HepG2 (cell line): Measurements from ENCODE around the gene AFF4. TPM values are rescaled to one million over a fixed set of nuclear protein-coding genes. Genes with fewer than 3 reads are reported as not detected.

Experiments used
- CBX5 ChIP-seq: sonication (generic); formaldehyde crosslinking; IDR thresholded peaks from 2 replicates; pipeline ENCODE4 v1.4.0; 2020; ENCODE audit warnings: missing genetic modification reagents, borderline replicate concordance
- HOXA3 ChIP-seq: sonication (generic); formaldehyde crosslinking; IDR thresholded peaks from 2 replicates; pipeline ENCODE4 v1.5.0; 2020; ENCODE audit warnings: missing genetic modification reagents
- NR2F2 ChIP-seq: IDR thresholded peaks from 2 replicates; pipeline ENCODE4 v1.6.1; 2012; ENCODE audit warnings: low read depth, inconsistent platforms, borderline replicate concordance
- PRMT3 ChIP-seq: sonication (generic); formaldehyde crosslinking; IDR thresholded peaks from 2 replicates; pipeline ENCODE4 v1.8.1; 2022; ENCODE audit warnings: low read depth, mild to moderate bottlenecking, moderate library complexity, missing genetic modification reagents, borderline replicate concordance
- REPIN1 ChIP-seq: sonication (generic); formaldehyde crosslinking; IDR thresholded peaks from 2 replicates; pipeline ENCODE4 v1.8.0; 2022; ENCODE audit warnings: missing genetic modification reagents, low read depth, mild to moderate bottlenecking, borderline replicate concordance
- RORA ChIP-seq: sonication (generic); formaldehyde crosslinking; IDR thresholded peaks from 2 replicates; pipeline ENCODE4 v1.5.0; 2020; ENCODE audit warnings: mild to moderate bottlenecking, missing genetic modification reagents, moderate library complexity
- SCMH1 ChIP-seq: sonication (generic); formaldehyde crosslinking; IDR thresholded peaks from 2 replicates; pipeline ENCODE4 v1.9.0; 2021; ENCODE audit warnings: missing genetic modification reagents, mild to moderate bottlenecking, borderline replicate concordance
- THAP7 ChIP-seq: sonication (generic); formaldehyde crosslinking; IDR thresholded peaks from 2 replicates; pipeline ENCODE4 v1.8.1; 2023; ENCODE audit warnings: mild to moderate bottlenecking, missing genetic modification reagents
- THRA ChIP-seq: sonication (generic); formaldehyde crosslinking; IDR thresholded peaks from 2 replicates; pipeline ENCODE4 v1.4.0; 2020; ENCODE audit warnings: missing genetic modification reagents, borderline replicate concordance
- ZFP36L2 ChIP-seq: sonication (generic); formaldehyde crosslinking; IDR thresholded peaks from 2 replicates; pipeline ENCODE4 v1.4.0; 2020; ENCODE audit warnings: missing genetic modification reagents
- ZFP41 ChIP-seq: sonication (generic); formaldehyde crosslinking; IDR thresholded peaks from 2 replicates; pipeline ENCODE4 v1.4.0; 2020; ENCODE audit warnings: mild to moderate bottlenecking, missing genetic modification reagents, borderline replicate concordance
- ZNF337 ChIP-seq: sonication (generic); formaldehyde crosslinking; IDR thresholded peaks from 2 replicates; pipeline ENCODE4 v1.5.1; 2020; ENCODE audit warnings: missing genetic modification reagents, low read depth, mild to moderate bottlenecking, borderline replicate concordance
- ZNF343 ChIP-seq: sonication (generic); formaldehyde crosslinking; IDR thresholded peaks from 2 replicates; pipeline ENCODE4 v1.4.0; 2020; ENCODE audit warnings: mild to moderate bottlenecking, missing genetic modification reagents
- ZNF552 ChIP-seq: sonication (generic); formaldehyde crosslinking; IDR thresholded peaks from 2 replicates; pipeline ENCODE4 v1.9.0; 2022; ENCODE audit warnings: missing genetic modification reagents, mild to moderate bottlenecking, borderline replicate concordance
- ZNF678 ChIP-seq: sonication (generic); formaldehyde crosslinking; IDR thresholded peaks from 2 replicates; pipeline ENCODE4 v1.4.0; 2020; ENCODE audit warnings: mild to moderate bottlenecking, missing genetic modification reagents
- polyA plus RNA-seq, 8 experiments: library from polyadenylated mRNA; depleted of rRNA in 3 of 8; stranded (reverse) in 7 of 8; unstranded in 1 of 8; fragments of >200 nt; fragmentation: Illumina TruSeq in 4 of 8; extraction: Trizol in 4 of 8; gene quantifications; 2 replicates each; pipeline versions ENCODE4 v1.2.1 to v1.2.3, GENCODE V29; 2011 to 2016; ENCODE audit warnings: low read depth in 4 of 8, missing spikeins in 1 of 8, mixed read lengths in 1 of 8; ENCODE audit not compliant: insufficient read depth in 1 of 8
- total RNA-seq, 5 experiments: library from RNA; depleted of rRNA; stranded (reverse); fragments of >200 nt; fragmentation: Illumina TruSeq; extraction: Trizol; gene quantifications; 2 replicates each; pipeline ENCODE4 v1.2.3, GENCODE V29; 2016; ENCODE audit warnings: low read depth in 1 of 5
- TF ChIP-seq, protein P1 (sequence below): sonication (generic); formaldehyde crosslinking; IDR thresholded peaks from 2 replicates; pipeline ENCODE4 v1.4.0; 2020; ENCODE audit warnings: missing genetic modification reagents
- TF ChIP-seq, protein P2 (sequence below): sonication (generic); formaldehyde crosslinking; conservative IDR thresholded peaks from 2 replicates; pipeline ENCODE4 v1.5.0; 2020; ENCODE audit warnings: missing genetic modification reagents
- TF ChIP-seq, protein P3 (sequence below): sonication (generic); formaldehyde crosslinking; IDR thresholded peaks from 2 replicates; pipeline ENCODE4 v1.4.0; 2020; ENCODE audit warnings: mild to moderate bottlenecking, low read depth, missing genetic modification reagents
- TF ChIP-seq, protein P4 (sequence below): sonication (generic); formaldehyde crosslinking; IDR thresholded peaks from 2 replicates; pipeline ENCODE4 v1.9.0; 2021; ENCODE audit warnings: missing genetic modification reagents, mild to moderate bottlenecking, borderline replicate concordance

Gene AFF4
- total and polyA plus RNA-seq, 2 of the 13 experiments (the other 11 are each of a cell fraction or from before 2014, with no cell fraction given) = 22.1 to 25.5 TPM

GRCh38 chr5:132838516-132839282 lies 124.7 kb downstream of the AFF4 start (continued):
- TF ChIP-seq ZFP36L2 (CRISPR knock-in tag) = no peak
- no peak for TF ChIP-seq NR2F2
- no peak for TF ChIP-seq PRMT3 (CRISPR knock-in tag)
- no peak for TF ChIP-seq THRA (CRISPR knock-in tag)
- TF ChIP-seq HOXA3 = peak; percentile 38; the same call in 1 of the 2 replicates
- TF ChIP-seq, protein P1, sequence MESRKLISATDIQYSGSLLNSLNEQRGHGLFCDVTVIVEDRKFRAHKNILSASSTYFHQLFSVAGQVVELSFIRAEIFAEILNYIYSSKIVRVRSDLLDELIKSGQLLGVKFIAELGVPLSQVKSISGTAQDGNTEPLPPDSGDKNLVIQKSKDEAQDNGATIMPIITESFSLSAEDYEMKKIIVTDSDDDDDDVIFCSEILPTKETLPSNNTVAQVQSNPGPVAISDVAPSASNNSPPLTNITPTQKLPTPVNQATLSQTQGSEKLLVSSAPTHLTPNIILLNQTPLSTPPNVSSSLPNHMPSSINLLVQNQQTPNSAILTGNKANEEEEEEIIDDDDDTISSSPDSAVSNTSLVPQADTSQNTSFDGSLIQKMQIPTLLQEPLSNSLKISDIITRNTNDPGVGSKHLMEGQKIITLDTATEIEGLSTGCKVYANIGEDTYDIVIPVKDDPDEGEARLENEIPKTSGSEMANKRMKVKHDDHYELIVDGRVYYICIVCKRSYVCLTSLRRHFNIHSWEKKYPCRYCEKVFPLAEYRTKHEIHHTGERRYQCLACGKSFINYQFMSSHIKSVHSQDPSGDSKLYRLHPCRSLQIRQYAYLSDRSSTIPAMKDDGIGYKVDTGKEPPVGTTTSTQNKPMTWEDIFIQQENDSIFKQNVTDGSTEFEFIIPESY (CRISPR knock-in tag) = no peak
- TF ChIP-seq REPIN1 = peak; percentile 48
- TF ChIP-seq ZFP41 (CRISPR knock-in tag) = no peak
- no peak for TF ChIP-seq ZNF552 (CRISPR knock-in tag)
- TF ChIP-seq, protein P2, sequence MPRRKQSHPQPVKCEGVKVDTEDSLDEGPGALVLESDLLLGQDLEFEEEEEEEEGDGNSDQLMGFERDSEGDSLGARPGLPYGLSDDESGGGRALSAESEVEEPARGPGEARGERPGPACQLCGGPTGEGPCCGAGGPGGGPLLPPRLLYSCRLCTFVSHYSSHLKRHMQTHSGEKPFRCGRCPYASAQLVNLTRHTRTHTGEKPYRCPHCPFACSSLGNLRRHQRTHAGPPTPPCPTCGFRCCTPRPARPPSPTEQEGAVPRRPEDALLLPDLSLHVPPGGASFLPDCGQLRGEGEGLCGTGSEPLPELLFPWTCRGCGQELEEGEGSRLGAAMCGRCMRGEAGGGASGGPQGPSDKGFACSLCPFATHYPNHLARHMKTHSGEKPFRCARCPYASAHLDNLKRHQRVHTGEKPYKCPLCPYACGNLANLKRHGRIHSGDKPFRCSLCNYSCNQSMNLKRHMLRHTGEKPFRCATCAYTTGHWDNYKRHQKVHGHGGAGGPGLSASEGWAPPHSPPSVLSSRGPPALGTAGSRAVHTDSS (CRISPR knock-in tag) = no peak
- TF ChIP-seq, protein P3, sequence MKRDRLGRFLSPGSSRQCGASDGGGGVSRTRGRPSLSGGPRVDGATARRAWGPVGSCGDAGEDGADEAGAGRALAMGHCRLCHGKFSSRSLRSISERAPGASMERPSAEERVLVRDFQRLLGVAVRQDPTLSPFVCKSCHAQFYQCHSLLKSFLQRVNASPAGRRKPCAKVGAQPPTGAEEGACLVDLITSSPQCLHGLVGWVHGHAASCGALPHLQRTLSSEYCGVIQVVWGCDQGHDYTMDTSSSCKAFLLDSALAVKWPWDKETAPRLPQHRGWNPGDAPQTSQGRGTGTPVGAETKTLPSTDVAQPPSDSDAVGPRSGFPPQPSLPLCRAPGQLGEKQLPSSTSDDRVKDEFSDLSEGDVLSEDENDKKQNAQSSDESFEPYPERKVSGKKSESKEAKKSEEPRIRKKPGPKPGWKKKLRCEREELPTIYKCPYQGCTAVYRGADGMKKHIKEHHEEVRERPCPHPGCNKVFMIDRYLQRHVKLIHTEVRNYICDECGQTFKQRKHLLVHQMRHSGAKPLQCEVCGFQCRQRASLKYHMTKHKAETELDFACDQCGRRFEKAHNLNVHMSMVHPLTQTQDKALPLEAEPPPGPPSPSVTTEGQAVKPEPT = no peak
- no peak for TF ChIP-seq ZNF337 (CRISPR knock-in tag)
- TF ChIP-seq ZNF343 (CRISPR knock-in tag) = no peak
- no peak for TF ChIP-seq ZNF678 (CRISPR knock-in tag)
- TF ChIP-seq, protein P4, sequence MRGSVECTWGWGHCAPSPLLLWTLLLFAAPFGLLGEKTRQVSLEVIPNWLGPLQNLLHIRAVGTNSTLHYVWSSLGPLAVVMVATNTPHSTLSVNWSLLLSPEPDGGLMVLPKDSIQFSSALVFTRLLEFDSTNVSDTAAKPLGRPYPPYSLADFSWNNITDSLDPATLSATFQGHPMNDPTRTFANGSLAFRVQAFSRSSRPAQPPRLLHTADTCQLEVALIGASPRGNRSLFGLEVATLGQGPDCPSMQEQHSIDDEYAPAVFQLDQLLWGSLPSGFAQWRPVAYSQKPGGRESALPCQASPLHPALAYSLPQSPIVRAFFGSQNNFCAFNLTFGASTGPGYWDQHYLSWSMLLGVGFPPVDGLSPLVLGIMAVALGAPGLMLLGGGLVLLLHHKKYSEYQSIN (CRISPR knock-in tag) = no peak
- TF ChIP-seq RORA = 0 out of 2 replicates have a peak, but pooled peaks have one; percentile 41
- TF ChIP-seq SCMH1 = no peak
- no peak for TF ChIP-seq THAP7 (CRISPR knock-in tag)
- TF ChIP-seq CBX5 = no peak
